DND-41 (cell line): ENCODE measurements around the gene GALR2.

Experiments used
- ATAC-seq: fragments of 200-7000 bp; cut with Tn5 transposase; 3 replicates; pipeline ENCODE4 v1.9.1; 2021; ENCODE audit warnings: low read depth; ENCODE audit not compliant: insufficient read depth
- DNase-seq: peaks from one replicate; pipeline ENCODE4 v3.0.0-alpha.2; 2020
- H2AFZ ChIP-seq: 2 replicates; pipeline ENCODE4 v1.6.0; 2012; ENCODE audit warnings: low read depth, low read length
- H3K27ac ChIP-seq: 2 replicates; pipeline ENCODE4 v1.5.1; 2012; ENCODE audit warnings: low read length, inconsistent platforms
- H3K27me3 ChIP-seq: fragments of 200-600 bp; sonication (generic); 2 replicates; pipeline ENCODE4 v1.6.0; 2012; ENCODE audit warnings: low read length, mild to moderate bottlenecking, inconsistent platforms; ENCODE audit not compliant: insufficient read depth, poor library complexity
- H3K36me3 ChIP-seq: 2 replicates; pipeline ENCODE4 v1.5.1; 2012; ENCODE audit warnings: low read length, inconsistent platforms; ENCODE audit not compliant: insufficient read depth
- H3K4me1 ChIP-seq: 2 replicates; pipeline ENCODE4 v1.5.1; 2012; ENCODE audit warnings: mild to moderate bottlenecking, low read length; ENCODE audit not compliant: insufficient read depth
- H3K4me2 ChIP-seq: 2 replicates; pipeline ENCODE4 v1.6.0; 2012; ENCODE audit warnings: mild to moderate bottlenecking, moderate library complexity, low read length, inconsistent platforms; ENCODE audit not compliant: insufficient read depth
- H3K4me3 ChIP-seq, 2 experiments: fragments of 200-600 bp in 1 of 2; shearing (Covaris generic) in 1 of 2; 2 replicates each; pipeline ENCODE4 v1.5.1; 2012 to 2016; ENCODE audit warnings: inconsistent platforms in 2 of 2, low read length in 2 of 2, mild to moderate bottlenecking in 2 of 2, low read depth in 1 of 2, moderate library complexity in 1 of 2
- H3K79me2 ChIP-seq: 2 replicates; pipeline ENCODE4 v1.6.0; 2012; ENCODE audit warnings: low read length, inconsistent platforms; ENCODE audit not compliant: insufficient read depth
- H3K9ac ChIP-seq: 2 replicates; pipeline ENCODE4 v1.6.0; 2012; ENCODE audit warnings: low read depth, mild to moderate bottlenecking, inconsistent platforms, low read length, moderate library complexity
- H3K9me3 ChIP-seq: 2 replicates; pipeline ENCODE4 v1.5.1; 2012; ENCODE audit warnings: low read length, moderate library complexity, mild to moderate bottlenecking, inconsistent platforms; ENCODE audit not compliant: insufficient read depth, severe bottlenecking
- H4K20me1 ChIP-seq: 2 replicates; pipeline ENCODE4 v1.6.0; 2012; ENCODE audit warnings: low read length; ENCODE audit not compliant: insufficient read depth
- CTCF ChIP-seq: IDR thresholded peaks from 2 replicates; pipeline ENCODE4 v1.5.1; 2012; ENCODE audit warnings: borderline replicate concordance, low read length, moderate library complexity, mild to moderate bottlenecking; ENCODE audit not compliant: poor library complexity, severe bottlenecking; ENCODE audit errors: extremely low read depth
- EZH2 ChIP-seq: IDR thresholded peaks from 3 replicates; pipeline ENCODE4 v1.6.1; 2012; ENCODE audit warnings: borderline replicate concordance, low read depth, mild to moderate bottlenecking, moderate library complexity, low read length, inconsistent platforms; ENCODE audit not compliant: severe bottlenecking

The GALR2 gene

GRCh38 chr17:76078860-76079534 lies 4.4 kb downstream of the GALR2 start, which contains the start of gene ZACN:
ZACN (plus strand) TSS chr17:76079182; CDS start chr17:76079265, 83 bp downstream.
- Histone ChIP-seq H3K4me2 (no peak within 1 kb of the TSS), H3K79me2 (no peaks in the 10 kb centered on the region), H3K27ac (no peak within 1 kb of the TSS), H3K4me3 (no peak within 1 kb of the TSS), H3K9ac (no peak within 1 kb of the TSS), H3K27me3 (no peaks in the 10 kb centered on the region), H3K36me3 (peaks cover 16% of the 10 kb centered on the region), H3K4me1 (peaks cover 10% of the 10 kb centered on the region), H4K20me1 (no peaks in the 10 kb centered on the region; the same call in 1 of the 2 replicates), H3K9me3 (no peaks in the 10 kb centered on the region), H2AFZ (no peak within 1 kb of the TSS)
- DNase-seq, result no peak
- no peak for TF ChIP-seq EZH2
- TF ChIP-seq CTCF, result no peak
- 0 out of 3 replicates have a peak, but pooled peaks have one; percentile 5 for ATAC-seq

- Histone ChIP-seq H2AFZ (no peak overlapping the region), H3K4me3 (no peak overlapping the region), H3K27me3 (no peaks in the 10 kb centered on the region), H3K4me1 (peaks cover 10% of the 10 kb centered on the region), H3K79me2 (no peaks in the 10 kb centered on the region), H4K20me1 (no peaks in the 10 kb centered on the region; the same call in 1 of the 2 replicates), H3K27ac (no peak overlapping the region), H3K4me2 (no peak overlapping the region), H3K9me3 (no peaks in the 10 kb centered on the region), H3K36me3 (peaks cover 21% of the 10 kb centered on the region), H3K9ac (no peak overlapping the region)
- TF ChIP-seq EZH2, result no peak
- no peak for ATAC-seq
- no peak for DNase-seq
These were observed 5.0 kb downstream of the GALR2 start for GRCh38 chr17:76079535-76079955.

- H3K27me3 ChIP-seq, result no peaks in the 10 kb centered on the region
- H3K36me3 ChIP-seq, result peaks cover 27% of the 10 kb centered on the region
- no peaks in the 10 kb centered on the region for H3K9me3 ChIP-seq
- H3K9ac ChIP-seq, result no peak overlapping the region
- DNase-seq (peak; percentile 46), ATAC-seq (peak; percentile 41)
- H3K4me2 ChIP-seq, result 0 out of 2 replicates have a peak overlapping the region, but pooled peaks have one; percentile 1
- H2AFZ ChIP-seq, result no peak overlapping the region
- H3K79me2 ChIP-seq, result no peaks in the 10 kb centered on the region
- H3K4me3 ChIP-seq, result no peak overlapping the region
- H3K27ac ChIP-seq, result no peak overlapping the region
- TF ChIP-seq EZH2 (no peak), CTCF (no peak)
- H4K20me1 ChIP-seq, result no peaks in the 10 kb centered on the region; the same call in 1 of the 2 replicates
- H3K4me1 ChIP-seq, result peaks cover 10% of the 10 kb centered on the region
These were observed 5.6 kb downstream of the GALR2 start for GRCh38 chr17:76079956-76080767.
